ENCODE data around the gene FRZB. TPM values are rescaled to one million over a fixed set of nuclear protein-coding genes. Genes with fewer than 3 reads are reported as not detected.

The FRZB gene
- total RNA-seq, 2 donors from 2014 or later = 54.8 to 107 TPM

GRCh38 chr2:182866095-182866460 is 359 bp downstream of the FRZB start:
- Mint-ChIP-seq H3K27ac (peak overlapping the region; percentile 40), H3K4me3 (peak overlapping the region; percentile 73), H3K4me1 (peaks cover 57% of the 10 kb centered on the region), H3K36me3 (ENCODE audit: low read depth) (no peaks in the 10 kb centered on the region), H3K27me3 (ENCODE audit: insufficient read depth) (peaks cover 26% of the 10 kb centered on the region), H3K9me3 (no peaks in the 10 kb centered on the region)
- peak overlapping the region; percentile 12 for H3K9ac ChIP-seq (ENCODE audit: extremely low read depth, low read length, poor library complexity, severe bottlenecking)
- H3K9me3 ChIP-seq (ENCODE audit: control insufficient read depth, low read length) = no peaks in the 10 kb centered on the region
- DNase-seq = peak; percentile 80
- peaks cover 19% of the 10 kb centered on the region for H3K4me1 ChIP-seq (ENCODE audit: control insufficient read depth, insufficient read depth, low read length)
- no peaks in the 10 kb centered on the region for H3K27me3 ChIP-seq (ENCODE audit: control insufficient read depth, insufficient read depth, low read length, poor library complexity, severe bottlenecking)
- H3K36me3 ChIP-seq (ENCODE audit: control insufficient read depth, insufficient read depth, low read length) = no peaks in the 10 kb centered on the region
- no peak for TF ChIP-seq CTCF (conservative IDR thresholded peaks at IDR 0.05)
- H3K27ac ChIP-seq (ENCODE audit: low read depth, low read length) = no peak overlapping the region
- peak overlapping the region; percentile 91 for H3K4me3 ChIP-seq (ENCODE audit: low read length)
- WGBS, 2 experiments (ENCODE audit: insufficient coverage in 1 of 2, insufficient read length in 1 of 2) = 16 to 29% methylated on average over 15 to 19 of the region's 19 CpGs

GRCh38 chr2:182864949-182865570 is 1.4 kb downstream of the FRZB start:
- peak overlapping the region; percentile 12 for H3K9ac ChIP-seq (ENCODE audit: extremely low read depth, low read length, poor library complexity, severe bottlenecking)
- no peak for TF ChIP-seq CTCF (conservative IDR thresholded peaks at IDR 0.05)
- H3K4me1 ChIP-seq (ENCODE audit: control insufficient read depth, insufficient read depth, low read length) = peaks cover 19% of the 10 kb centered on the region
- H3K27ac ChIP-seq (ENCODE audit: low read depth, low read length) = no peak overlapping the region
- H3K27me3 ChIP-seq (ENCODE audit: control insufficient read depth, insufficient read depth, low read length, poor library complexity, severe bottlenecking) = no peaks in the 10 kb centered on the region
- DNase-seq = no peak
- no peak overlapping the region for H3K27ac Mint-ChIP-seq
- peaks cover 63% of the 10 kb centered on the region for H3K4me1 Mint-ChIP-seq
- no peaks in the 10 kb centered on the region for H3K36me3 ChIP-seq (ENCODE audit: control insufficient read depth, insufficient read depth, low read length)
- H3K4me3 ChIP-seq (ENCODE audit: low read length) = peak overlapping the region; percentile 91
- H3K9me3 Mint-ChIP-seq = no peaks in the 10 kb centered on the region
- H3K4me3 Mint-ChIP-seq = peak overlapping the region; percentile 73
- WGBS, 2 experiments (ENCODE audit: insufficient coverage in 1 of 2, insufficient read length in 1 of 2) = 90 to 100% methylated on average over 1 to 2 of the region's 4 CpGs
- peaks cover 26% of the 10 kb centered on the region for H3K27me3 Mint-ChIP-seq (ENCODE audit: insufficient read depth)
- no peaks in the 10 kb centered on the region for H3K9me3 ChIP-seq (ENCODE audit: control insufficient read depth, low read length)
- no peaks in the 10 kb centered on the region for H3K36me3 Mint-ChIP-seq (ENCODE audit: low read depth)

- H3K9me3 ChIP-seq (ENCODE audit: control insufficient read depth, low read length) = no peaks in the 10 kb centered on the region
- H3K27ac ChIP-seq (ENCODE audit: low read depth, low read length) = no peak overlapping the region
- no peak overlapping the region for H3K9ac ChIP-seq (ENCODE audit: extremely low read depth, low read length, poor library complexity, severe bottlenecking)
- Mint-ChIP-seq H3K27ac (no peak overlapping the region), H3K4me1 (peaks cover 65% of the 10 kb centered on the region), H3K27me3 (ENCODE audit: insufficient read depth) (peaks cover 26% of the 10 kb centered on the region), H3K4me3 (peak overlapping the region; percentile 73), H3K36me3 (ENCODE audit: low read depth) (no peaks in the 10 kb centered on the region), H3K9me3 (no peaks in the 10 kb centered on the region)
- H3K36me3 ChIP-seq (ENCODE audit: control insufficient read depth, insufficient read depth, low read length) = no peaks in the 10 kb centered on the region
- TF ChIP-seq CTCF (conservative IDR thresholded peaks at IDR 0.05) = no peak
- peak overlapping the region; percentile 91 for H3K4me3 ChIP-seq (ENCODE audit: low read length)
- no peak for DNase-seq
- no peaks in the 10 kb centered on the region for H3K27me3 ChIP-seq (ENCODE audit: control insufficient read depth, insufficient read depth, low read length, poor library complexity, severe bottlenecking)
- H3K4me1 ChIP-seq (ENCODE audit: control insufficient read depth, insufficient read depth, low read length) = peaks cover 19% of the 10 kb centered on the region
Observed at GRCh38 chr2:182863642-182864041, 2.8 kb downstream of the FRZB start.

All from endodermal cell (in vitro differentiated cells).